ENCODE data around the gene AHNAK.

DNA sequence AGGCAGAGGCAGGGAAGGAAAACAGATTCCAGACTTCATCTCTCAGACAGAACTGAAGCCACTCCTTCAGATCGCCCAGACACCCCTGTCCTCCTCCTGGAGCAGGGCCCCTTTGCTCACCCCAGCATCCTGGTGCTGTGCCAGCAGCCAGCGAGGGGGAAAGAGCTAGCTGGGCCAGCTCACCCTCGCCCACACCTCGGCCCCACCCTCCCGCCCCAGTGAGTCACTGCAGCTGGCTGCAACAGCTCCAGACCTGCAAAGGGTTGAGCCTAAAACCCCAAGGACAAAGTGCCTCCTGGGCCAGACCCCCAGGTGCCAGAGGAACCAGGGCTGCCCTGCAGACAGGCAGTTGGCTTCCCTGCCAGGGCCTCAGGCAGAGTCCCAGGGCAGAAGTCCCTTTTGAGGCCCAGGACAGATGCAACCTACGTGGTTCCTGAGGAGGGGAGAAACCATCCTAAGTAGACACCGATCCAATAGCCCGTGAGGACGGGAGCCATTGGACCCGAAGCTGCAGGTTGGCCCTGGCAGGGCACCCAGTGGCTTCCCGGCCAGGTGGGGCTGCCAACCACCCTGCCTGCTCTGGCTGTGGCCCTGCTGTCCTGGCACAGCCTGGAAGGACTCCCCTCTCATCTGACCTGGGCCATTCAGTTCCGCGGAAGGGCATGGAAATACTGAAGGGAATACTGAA is 7.2 kb downstream of the AHNAK start:
- TF ChIP-seq CTCF (IDR thresholded peaks at IDR 0.05) (no peak), POLR2A (IDR thresholded peaks at IDR 0.05) (no peak), EP300 (IDR thresholded peaks at IDR 0.05) (no peak)

All from stomach (tissue), 4 donors.